Measurements from ENCODE around the gene FOXE1. TPM values are rescaled to one million over a fixed set of nuclear protein-coding genes. Genes with fewer than 3 reads are reported as not detected.
A peak's percentile ranks its signal among the peaks of the same experiment; 100 is the strongest.

FOXE1 gene
- total and polyA plus RNA-seq, 10 of the 15 experiments (the other 5 are each of a cell fraction or from before 2014, with no cell fraction given), result not detected

DNA sequence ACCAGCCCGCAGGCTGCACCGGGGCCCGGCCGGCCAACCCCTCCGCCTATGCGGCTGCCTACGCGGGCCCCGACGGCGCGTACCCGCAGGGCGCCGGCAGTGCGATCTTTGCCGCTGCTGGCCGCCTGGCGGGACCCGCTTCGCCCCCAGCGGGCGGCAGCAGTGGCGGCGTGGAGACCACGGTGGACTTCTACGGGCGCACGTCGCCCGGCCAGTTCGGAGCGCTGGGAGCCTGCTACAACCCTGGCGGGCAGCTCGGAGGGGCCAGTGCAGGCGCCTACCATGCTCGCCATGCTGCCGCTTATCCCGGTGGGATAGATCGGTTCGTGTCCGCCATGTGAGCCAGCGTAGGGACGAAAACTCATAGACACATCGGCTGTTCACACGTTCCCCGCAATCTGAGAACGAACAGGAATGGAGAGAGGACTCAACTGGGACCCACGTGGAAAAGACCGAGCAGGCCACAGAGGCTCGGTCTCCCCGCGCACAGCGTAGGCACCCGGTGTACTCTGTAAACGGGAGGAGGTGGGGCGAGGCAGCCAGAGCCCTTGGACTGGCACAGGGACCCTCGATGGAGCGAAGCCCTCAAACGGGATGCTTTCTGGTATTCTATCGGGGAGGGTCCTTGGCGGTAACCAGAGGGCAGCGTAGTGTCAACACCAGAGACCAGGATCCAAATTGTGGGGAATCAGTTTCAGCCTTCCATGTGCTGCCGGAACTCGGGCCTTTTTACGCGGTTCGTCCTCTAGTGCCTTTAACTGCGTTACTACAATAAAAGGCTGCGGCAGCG, 1.9 kb downstream of the FOXE1 start:
- BruUV-seq (replicated peaks), result no TSS peak
- in situ Hi-C loops (cut with MboI) (no loop called here), intact Hi-C loops (cut with micrococcal nuclease; ENCODE audit: unreplicated experiment) (no loop called here)
- POLR2A ChIA-PET, result no interaction called here
- ATAC-seq, result no peak
- no peaks in the 10 kb centered on the region for H3K4me1 ChIP-seq (ENCODE audit: control insufficient read depth, insufficient read depth, low read length)
- no peak overlapping the region for H3K9ac ChIP-seq (ENCODE audit: control insufficient read depth, insufficient read depth, low read length)
- no peak for FAIRE-seq
- H3K4me3 ChIP-seq, result no peak overlapping the region
- 0 out of 2 replicates have a peak overlapping the region, but pooled peaks have one; percentile 53 for H3K4me2 ChIP-seq (ENCODE audit: control insufficient read depth, insufficient read depth)
- SMC1A ChIA-PET (ENCODE audit: uncharacterized antibody, unreplicated experiment), result no interaction called here
- H3K9me3 ChIP-seq (replicated peaks; ENCODE audit: control insufficient read depth, insufficient read depth, low read length), result no peaks in the 10 kb centered on the region; the same call in 2 of the 3 replicates
- no peaks in the 10 kb centered on the region for H4K20me1 ChIP-seq (ENCODE audit: control insufficient read depth, insufficient read depth)
- no peaks in the 10 kb centered on the region for H3K79me2 ChIP-seq (ENCODE audit: control insufficient read depth, insufficient read depth, low read length)
- CTCF ChIA-PET, result no interaction called here
- peaks cover 28 to 53% of the 10 kb centered on the region in 2 experiments for H3K27me3 ChIP-seq (replicated peaks in 1 of 2; ENCODE audit: control insufficient read depth in 2 of 2, insufficient read depth in 2 of 2, low read length in 1 of 2)
- no peaks in the 10 kb centered on the region for H3K36me3 ChIP-seq (ENCODE audit: control insufficient read depth in 2 of 2, insufficient read depth in 2 of 2, low read length in 1 of 2)
- RAD21 ChIA-PET (ENCODE audit: unreplicated experiment), result no interaction called here
- WGBS (ENCODE audit: insufficient coverage, insufficient replicate concordance, low lambda C conversion rate, missing lambda C conversion rate), result 69% methylated on average over 65 of the region's 71 CpGs
- no peak overlapping the region for H2AFZ ChIP-seq (ENCODE audit: control insufficient read depth, low read depth, low read length)
- TF ChIP-seq RAD21 (IDR thresholded peaks at IDR 0.05; ENCODE audit: insufficient read depth, low read depth, low read length) (no peak), NFYA (IDR thresholded peaks at IDR 0.05; ENCODE audit: borderline replicate concordance, low read depth, low read length) (no peak), FOXM1 (IDR thresholded peaks at IDR 0.05; ENCODE audit: low read depth, low read length) (no peak), NR2C1 (IDR thresholded peaks at IDR 0.05) (no peak), HDAC2 (IDR thresholded peaks at IDR 0.05) (no peak), ZSCAN29 (IDR thresholded peaks at IDR 0.05) (no peak), NRF1 (conservative IDR thresholded peaks at IDR 0.05; ENCODE audit: low read depth, low read length) (no peak), SMARCA5 (IDR thresholded peaks at IDR 0.05) (no peak), TAF1 (IDR thresholded peaks at IDR 0.05; ENCODE audit: borderline replicate concordance, low read depth, low read length) (no peak), ZNF622 (IDR thresholded peaks at IDR 0.05) (no peak), DPF2 (IDR thresholded peaks at IDR 0.05) (no peak), NFXL1 (IDR thresholded peaks at IDR 0.05; ENCODE audit: borderline replicate concordance) (no peak), NFIC (IDR thresholded peaks at IDR 0.05; ENCODE audit: low read depth, low read length) (no peak)
- TF ChIP-seq, protein P1, sequence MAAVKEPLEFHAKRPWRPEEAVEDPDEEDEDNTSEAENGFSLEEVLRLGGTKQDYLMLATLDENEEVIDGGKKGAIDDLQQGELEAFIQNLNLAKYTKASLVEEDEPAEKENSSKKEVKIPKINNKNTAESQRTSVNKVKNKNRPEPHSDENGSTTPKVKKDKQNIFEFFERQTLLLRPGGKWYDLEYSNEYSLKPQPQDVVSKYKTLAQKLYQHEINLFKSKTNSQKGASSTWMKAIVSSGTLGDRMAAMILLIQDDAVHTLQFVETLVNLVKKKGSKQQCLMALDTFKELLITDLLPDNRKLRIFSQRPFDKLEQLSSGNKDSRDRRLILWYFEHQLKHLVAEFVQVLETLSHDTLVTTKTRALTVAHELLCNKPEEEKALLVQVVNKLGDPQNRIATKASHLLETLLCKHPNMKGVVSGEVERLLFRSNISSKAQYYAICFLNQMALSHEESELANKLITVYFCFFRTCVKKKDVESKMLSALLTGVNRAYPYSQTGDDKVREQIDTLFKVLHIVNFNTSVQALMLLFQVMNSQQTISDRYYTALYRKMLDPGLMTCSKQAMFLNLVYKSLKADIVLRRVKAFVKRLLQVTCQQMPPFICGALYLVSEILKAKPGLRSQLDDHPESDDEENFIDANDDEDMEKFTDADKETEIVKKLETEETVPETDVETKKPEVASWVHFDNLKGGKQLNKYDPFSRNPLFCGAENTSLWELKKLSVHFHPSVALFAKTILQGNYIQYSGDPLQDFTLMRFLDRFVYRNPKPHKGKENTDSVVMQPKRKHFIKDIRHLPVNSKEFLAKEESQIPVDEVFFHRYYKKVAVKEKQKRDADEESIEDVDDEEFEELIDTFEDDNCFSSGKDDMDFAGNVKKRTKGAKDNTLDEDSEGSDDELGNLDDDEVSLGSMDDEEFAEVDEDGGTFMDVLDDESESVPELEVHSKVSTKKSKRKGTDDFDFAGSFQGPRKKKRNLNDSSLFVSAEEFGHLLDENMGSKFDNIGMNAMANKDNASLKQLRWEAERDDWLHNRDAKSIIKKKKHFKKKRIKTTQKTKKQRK (IDR thresholded peaks at IDR 0.05; ENCODE audit: low read depth, low read length), result no peak
- TF ChIP-seq, protein P2, sequence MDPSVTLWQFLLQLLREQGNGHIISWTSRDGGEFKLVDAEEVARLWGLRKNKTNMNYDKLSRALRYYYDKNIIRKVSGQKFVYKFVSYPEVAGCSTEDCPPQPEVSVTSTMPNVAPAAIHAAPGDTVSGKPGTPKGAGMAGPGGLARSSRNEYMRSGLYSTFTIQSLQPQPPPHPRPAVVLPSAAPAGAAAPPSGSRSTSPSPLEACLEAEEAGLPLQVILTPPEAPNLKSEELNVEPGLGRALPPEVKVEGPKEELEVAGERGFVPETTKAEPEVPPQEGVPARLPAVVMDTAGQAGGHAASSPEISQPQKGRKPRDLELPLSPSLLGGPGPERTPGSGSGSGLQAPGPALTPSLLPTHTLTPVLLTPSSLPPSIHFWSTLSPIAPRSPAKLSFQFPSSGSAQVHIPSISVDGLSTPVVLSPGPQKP (IDR thresholded peaks at IDR 0.05; ENCODE audit: low read depth, low read length), result no peak
- TF ChIP-seq, protein P3, sequence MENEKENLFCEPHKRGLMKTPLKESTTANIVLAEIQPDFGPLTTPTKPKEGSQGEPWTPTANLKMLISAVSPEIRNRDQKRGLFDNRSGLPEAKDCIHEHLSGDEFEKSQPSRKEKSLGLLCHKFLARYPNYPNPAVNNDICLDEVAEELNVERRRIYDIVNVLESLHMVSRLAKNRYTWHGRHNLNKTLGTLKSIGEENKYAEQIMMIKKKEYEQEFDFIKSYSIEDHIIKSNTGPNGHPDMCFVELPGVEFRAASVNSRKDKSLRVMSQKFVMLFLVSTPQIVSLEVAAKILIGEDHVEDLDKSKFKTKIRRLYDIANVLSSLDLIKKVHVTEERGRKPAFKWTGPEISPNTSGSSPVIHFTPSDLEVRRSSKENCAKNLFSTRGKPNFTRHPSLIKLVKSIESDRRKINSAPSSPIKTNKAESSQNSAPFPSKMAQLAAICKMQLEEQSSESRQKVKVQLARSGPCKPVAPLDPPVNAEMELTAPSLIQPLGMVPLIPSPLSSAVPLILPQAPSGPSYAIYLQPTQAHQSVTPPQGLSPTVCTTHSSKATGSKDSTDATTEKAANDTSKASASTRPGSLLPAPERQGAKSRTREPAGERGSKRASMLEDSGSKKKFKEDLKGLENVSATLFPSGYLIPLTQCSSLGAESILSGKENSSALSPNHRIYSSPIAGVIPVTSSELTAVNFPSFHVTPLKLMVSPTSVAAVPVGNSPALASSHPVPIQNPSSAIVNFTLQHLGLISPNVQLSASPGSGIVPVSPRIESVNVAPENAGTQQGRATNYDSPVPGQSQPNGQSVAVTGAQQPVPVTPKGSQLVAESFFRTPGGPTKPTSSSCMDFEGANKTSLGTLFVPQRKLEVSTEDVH (IDR thresholded peaks at IDR 0.05; ENCODE audit: low read depth, partially characterized antibody), result no peak
- TF ChIP-seq, protein P4, sequence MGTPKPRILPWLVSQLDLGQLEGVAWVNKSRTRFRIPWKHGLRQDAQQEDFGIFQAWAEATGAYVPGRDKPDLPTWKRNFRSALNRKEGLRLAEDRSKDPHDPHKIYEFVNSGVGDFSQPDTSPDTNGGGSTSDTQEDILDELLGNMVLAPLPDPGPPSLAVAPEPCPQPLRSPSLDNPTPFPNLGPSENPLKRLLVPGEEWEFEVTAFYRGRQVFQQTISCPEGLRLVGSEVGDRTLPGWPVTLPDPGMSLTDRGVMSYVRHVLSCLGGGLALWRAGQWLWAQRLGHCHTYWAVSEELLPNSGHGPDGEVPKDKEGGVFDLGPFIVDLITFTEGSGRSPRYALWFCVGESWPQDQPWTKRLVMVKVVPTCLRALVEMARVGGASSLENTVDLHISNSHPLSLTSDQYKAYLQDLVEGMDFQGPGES (IDR thresholded peaks at IDR 0.05), result no peak
- DNase-seq (ENCODE audit: low read depth, low spot score), result no peak
- no peak overlapping the region for H3K27ac ChIP-seq (ENCODE audit: control insufficient read depth, insufficient read depth)
